GM19351 (cell line): Measurements from ENCODE around the gene ATG7.
"Not testable (repeated sequence)": the region's sequence is repeated elsewhere in the genome, so short reads cannot be mapped to it uniquely, and the experiment has no call there.

Source experiments
- ATAC-seq: cut with Tn5 transposase; IDR thresholded peaks from one replicate; pipeline ENCODE4 v1.9.1; 2021; ENCODE audit warnings: mild to moderate bottlenecking, moderate library complexity; ENCODE audit not compliant: unreplicated experiment

Gene ATG7

GRCh38 chr3:11563159-11563864, 291.1 kb downstream of the ATG7 start:
- no peak for ATAC-seq

DNA sequence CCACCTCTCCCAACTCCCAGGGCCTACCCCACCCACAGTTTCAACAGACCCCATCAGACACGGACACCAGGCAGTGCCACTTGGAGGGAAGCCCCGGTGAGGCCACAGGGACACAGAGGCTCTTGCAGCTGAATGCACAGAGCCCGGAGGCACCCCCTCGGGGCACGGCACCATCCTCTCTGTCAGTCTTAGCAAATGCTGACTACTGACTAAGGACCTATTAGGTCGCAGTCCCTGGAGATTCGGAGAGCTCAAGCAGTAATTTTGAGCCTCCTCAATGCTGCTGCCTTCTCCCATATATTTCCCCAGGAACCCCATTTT, 291.6 kb downstream of the ATG7 start:
- no peak for ATAC-seq

DNA sequence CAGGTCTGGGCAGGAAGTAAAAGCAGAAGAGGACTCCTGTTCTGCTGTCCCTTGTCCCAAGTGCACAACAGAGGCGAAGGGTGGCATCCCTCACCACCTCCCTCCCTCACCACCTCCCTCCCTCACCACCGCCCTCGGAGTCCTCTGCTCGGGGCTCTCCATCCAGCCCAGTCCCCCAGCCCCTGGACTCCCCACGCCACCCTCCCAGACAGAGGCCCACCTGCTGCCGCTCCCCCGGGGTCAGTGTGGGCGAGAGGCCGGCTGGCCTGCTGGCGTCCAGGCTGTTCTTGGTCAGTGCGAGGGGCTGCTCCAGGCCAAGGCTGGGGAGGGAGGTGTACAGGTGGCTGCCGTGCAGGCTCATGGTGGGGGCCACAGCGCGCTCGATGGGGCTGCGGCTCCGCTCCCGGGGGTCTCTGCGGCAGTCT, 292.4 kb downstream of the ATG7 start:
- no peak for ATAC-seq

DNA sequence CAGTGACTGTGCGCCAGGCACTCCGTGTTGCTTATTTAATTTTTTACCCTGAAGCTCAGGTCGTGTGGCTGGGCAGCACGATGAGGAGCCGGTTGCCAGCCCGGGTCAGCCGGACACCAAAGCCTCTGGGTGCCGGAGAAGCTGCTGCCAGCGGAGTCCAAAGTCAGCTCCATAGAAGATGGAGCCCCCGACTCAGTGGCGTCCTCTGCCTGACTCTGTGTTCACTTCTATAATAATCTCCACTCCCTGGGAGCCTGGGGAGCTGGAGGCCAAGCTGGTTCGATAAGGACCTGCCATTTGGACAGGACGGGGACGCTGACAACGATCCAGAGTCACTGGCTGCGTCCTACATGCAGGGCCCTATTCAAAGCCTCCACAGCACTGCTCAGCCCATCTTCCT, 292.9 kb downstream of the ATG7 start:
- ATAC-seq: no peak

- no peak for ATAC-seq
Observed at GRCh38 chr3:11565492-11565891, 293.3 kb downstream of the ATG7 start.

DNA sequence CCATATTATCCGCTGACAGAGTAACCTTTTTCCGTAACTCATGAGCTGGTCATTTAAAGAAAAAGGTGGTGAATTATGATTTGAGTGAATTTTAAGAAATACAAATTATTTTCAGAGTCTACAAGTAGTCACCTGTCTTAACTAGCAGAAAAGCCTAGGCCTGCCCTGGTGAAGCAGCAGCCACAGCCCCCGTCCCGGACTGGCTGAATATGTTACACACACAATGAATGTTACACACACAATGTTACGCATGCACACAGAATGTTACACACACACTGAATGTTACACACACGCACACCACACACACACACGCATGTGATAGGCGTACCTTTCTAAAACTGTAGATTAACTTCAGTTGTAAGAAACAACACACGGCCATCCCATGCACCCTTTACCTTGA, 293.7 kb downstream of the ATG7 start:
- no peak for ATAC-seq

DNA sequence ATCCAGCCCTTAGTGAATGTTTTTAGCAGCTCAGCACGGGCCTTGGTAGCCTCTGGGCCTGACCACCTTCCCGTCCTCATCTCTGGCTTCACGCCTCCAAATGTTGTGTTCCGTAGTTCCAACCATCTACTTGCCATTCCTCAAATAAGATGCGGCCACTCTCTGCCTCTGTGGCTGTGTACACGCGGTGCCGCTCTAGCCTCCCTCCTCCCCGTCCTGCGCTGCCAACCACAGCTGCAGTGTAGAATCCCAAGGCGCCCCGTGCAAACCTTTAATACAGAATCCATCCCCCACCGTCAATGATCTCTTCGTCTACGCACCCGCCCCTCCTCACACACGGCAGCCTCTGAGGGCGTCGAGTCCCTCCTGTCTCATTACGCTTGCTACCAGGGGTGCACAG, 294.3 kb downstream of the ATG7 start:
- no peak for ATAC-seq

DNA sequence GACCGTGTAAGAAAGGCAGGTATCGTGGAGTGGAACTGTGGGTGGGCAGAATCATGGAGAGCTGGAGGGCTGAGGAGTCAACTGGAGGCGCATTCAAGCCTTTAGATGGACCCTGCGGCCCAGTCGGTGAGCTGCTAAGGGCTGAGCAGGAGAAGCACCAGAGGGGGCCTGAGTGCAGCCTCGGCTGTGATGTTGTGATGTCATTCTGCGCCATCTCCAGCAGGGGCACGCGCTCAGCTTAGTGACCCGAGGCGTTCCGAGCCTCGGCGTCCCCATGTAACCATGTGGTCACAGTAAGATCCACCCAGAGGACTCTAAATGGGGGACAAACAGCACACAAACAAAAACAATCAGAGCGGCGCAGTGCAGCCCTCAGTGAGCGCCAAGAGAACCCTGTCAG, 294.7 kb downstream of the ATG7 start:
- ATAC-seq: no peak

- no peak for ATAC-seq
Observed at GRCh38 chr3:11567516-11568467, 295.6 kb downstream of the ATG7 start.

- ATAC-seq: no peak
Observed at GRCh38 chr3:11568503-11569155, 296.4 kb downstream of the ATG7 start.

- ATAC-seq: no peak
Observed at GRCh38 chr3:11569156-11569741, 297.1 kb downstream of the ATG7 start.

DNA sequence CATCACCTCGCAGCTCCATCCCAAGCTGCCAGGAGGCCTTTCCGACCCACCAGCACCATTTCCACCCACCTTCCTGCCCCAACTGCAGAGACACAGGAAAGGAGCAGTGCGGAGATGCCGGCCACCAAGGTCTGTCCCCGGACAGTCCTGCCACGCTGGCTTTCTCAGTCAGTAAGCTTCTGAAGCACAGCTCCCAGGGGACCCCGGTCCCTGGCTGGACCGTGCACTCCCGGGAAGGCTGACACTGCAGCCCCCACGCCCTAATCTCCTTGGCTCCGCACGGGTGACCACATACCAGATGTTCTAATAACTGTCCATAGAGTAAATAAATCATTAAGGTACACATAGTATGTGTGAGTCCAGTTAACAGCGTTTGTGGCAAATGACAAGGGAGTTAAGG, 298.1 kb downstream of the ATG7 start:
- no peak for ATAC-seq

GRCh38 chr3:11570789-11571495, 298.7 kb downstream of the ATG7 start:
- ATAC-seq: no peak

- ATAC-seq: not testable (repeated sequence)
Observed at GRCh38 chr3:11572660-11573059, 300.5 kb downstream of the ATG7 start.

DNA sequence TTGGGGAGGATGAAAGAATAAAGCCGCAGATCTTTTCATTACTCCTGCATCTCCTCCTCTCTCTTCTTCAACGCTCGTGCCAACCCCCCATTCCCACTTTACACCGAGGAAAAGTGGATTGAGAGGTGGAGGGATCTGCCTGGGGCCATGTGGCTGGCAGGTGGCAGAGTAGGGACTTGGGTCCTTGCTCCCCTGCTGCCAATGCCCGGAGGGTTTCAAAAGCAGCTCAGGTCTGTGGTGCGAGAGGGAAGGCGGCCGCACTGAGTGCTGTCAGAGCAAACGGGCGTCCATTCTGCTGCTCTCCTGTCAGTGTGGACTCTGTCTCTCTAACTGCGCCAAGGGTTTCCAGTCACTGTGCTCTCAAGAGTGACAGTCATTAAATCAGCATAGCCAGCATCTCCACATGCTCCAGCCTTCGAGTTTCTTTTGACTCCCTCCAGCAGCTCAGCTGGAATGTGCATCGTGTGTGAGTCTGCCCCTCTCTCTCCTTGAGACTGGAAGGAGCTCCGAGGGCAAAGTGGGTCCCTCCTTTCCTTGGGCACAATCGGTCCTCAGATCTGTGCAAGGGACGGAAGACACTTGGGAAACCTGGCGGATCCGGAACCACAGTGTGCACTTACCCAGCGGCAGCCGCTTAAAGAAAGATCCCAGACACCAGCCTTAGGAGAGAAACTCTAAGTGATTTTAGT, 302.9 kb downstream of the ATG7 start:
- no peak for ATAC-seq

DNA sequence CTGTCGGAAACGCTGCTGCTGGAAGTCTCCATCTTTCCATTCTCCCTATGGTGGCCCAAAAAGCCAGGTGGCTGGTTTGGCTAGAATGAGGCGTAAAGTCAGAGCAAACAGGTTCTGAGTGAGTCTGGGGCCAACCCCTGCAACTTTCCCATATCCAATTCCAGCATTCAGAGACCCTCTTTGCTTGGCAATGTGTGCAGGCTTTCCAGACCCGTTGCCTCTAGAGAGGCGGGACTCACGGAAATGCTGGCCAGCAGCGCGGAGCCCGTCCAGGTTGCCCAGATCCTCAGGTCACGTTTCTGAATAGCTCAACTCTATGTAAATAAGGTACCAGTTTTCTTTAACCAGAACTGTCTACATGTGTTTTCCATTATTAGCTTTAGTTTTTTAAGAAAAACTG, 303.5 kb downstream of the ATG7 start:
- no peak for ATAC-seq

DNA sequence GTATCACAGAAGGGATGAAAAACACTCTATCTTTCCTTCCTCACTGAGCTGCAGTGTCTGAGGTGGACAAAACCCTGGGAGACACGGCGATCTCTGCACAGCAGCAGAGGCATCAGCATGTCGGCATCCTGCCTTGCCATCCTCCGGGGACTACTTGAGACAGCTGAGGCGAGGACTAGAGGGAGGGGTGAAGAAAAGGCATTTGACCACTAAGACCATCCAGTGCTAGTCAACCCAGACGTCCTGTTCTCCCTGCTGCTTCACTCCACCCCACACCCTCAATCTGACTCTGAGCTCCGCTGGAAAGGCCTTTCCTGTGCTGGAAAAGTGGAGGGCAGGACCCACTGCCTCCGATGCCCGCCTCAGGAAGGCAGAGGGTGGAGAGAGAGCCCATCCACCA, 304.3 kb downstream of the ATG7 start:
- ATAC-seq: no peak

GRCh38 chr3:11578169-11578568, 306.0 kb downstream of the ATG7 start:
- ATAC-seq: no peak

- no peak for ATAC-seq
Observed at GRCh38 chr3:11580645-11581044, 308.4 kb downstream of the ATG7 start.
